PC-9 (cell line): ENCODE data around the gene GTF3C2. TPM values are rescaled to one million over a fixed set of nuclear protein-coding genes. Genes with fewer than 3 reads are reported as not detected.

ENCODE experiments used
- BruUV-seq: library from RNA; stranded (reverse); fragments of 400-500 nt; replicated peaks from 2 replicates; lab custom pipeline; 2021; lab: Mats Ljungman, UMichigan
- CTCF ChIA-PET: fragments of 300-600 bp; sonication (Branson Sonifier 250); formaldehyde crosslinking; loops from one replicate; lab custom pipeline; 2022; ENCODE audit warnings: antibody characterized with exemption; lab: Charles Lee
- POLR2A ChIA-PET: fragments of 300-600 bp; sonication (Branson Sonifier 250); formaldehyde crosslinking; loops from one replicate; lab custom pipeline; 2022; ENCODE audit warnings: antibody characterized with exemption; ENCODE audit not compliant: unreplicated experiment; lab: Charles Lee
- DNase-seq, 2 experiments: peaks; one replicate each; pipeline versions ENCODE4 v3.0.0 to v3.0.0-alpha.2; 2015 to 2022; ENCODE audit warnings: mixed read lengths in 1 of 2
- H2AFZ ChIP-seq: fragments of 200-600 bp; sonication (generic); 2 replicates; pipeline ENCODE4 v1.8.1; 2017; ENCODE audit warnings: antibody characterized with exemption
- H3F3A ChIP-seq: fragments of 200-600 bp; sonication (generic); 2 replicates; pipeline ENCODE4 v1.8.1; 2017; ENCODE audit warnings: antibody characterized with exemption, mild to moderate bottlenecking, low read depth; ENCODE audit not compliant: insufficient read depth
- H3K27ac ChIP-seq: fragments of 200-600 bp; sonication (generic); 2 replicates; pipeline ENCODE4 v1.6.1; 2016; ENCODE audit warnings: mixed run types
- H3K27me3 ChIP-seq: fragments of 200-600 bp; sonication (generic); 2 replicates; pipeline ENCODE4 v1.6.1; 2016; ENCODE audit warnings: low read depth, mixed run types; ENCODE audit not compliant: insufficient read depth
- H3K36me3 ChIP-seq: fragments of 200-600 bp; sonication (generic); 2 replicates; pipeline ENCODE4 v1.6.1; 2016; ENCODE audit warnings: low read depth, mixed run types
- H3K4me1 ChIP-seq: fragments of 200-600 bp; sonication (generic); replicated peaks from 2 replicates; pipeline ENCODE4 v1.6.1; 2016; ENCODE audit warnings: mixed run types; ENCODE audit not compliant: insufficient read depth
- H3K4me2 ChIP-seq: fragments of 200-600 bp; sonication (generic); 2 replicates; pipeline ENCODE4 v1.6.1; 2017; ENCODE audit warnings: mixed run types
- H3K4me3 ChIP-seq: fragments of 200-600 bp; sonication (generic); 2 replicates; pipeline ENCODE4 v1.6.1; 2016; ENCODE audit warnings: mixed run types
- H3K79me2 ChIP-seq: fragments of 200-600 bp; sonication (generic); 2 replicates; pipeline ENCODE4 v1.6.1; 2017; ENCODE audit warnings: low read depth, mixed run types
- H3K9me2 ChIP-seq: fragments of 200-600 bp; sonication (generic); 2 replicates; pipeline ENCODE4 v1.8.1; 2017; ENCODE audit warnings: mild to moderate bottlenecking; ENCODE audit not compliant: insufficient read depth
- H3K9me3 ChIP-seq: fragments of 200-600 bp; sonication (generic); 2 replicates; pipeline ENCODE4 v1.8.1; 2016; ENCODE audit warnings: low read depth; ENCODE audit not compliant: insufficient read depth
- H4K20me1 ChIP-seq: fragments of 200-600 bp; sonication (generic); 2 replicates; pipeline ENCODE4 v1.8.1; 2017; ENCODE audit not compliant: insufficient read depth
- EZH2 ChIP-seq: fragments of 200-600 bp; sonication (generic); IDR thresholded peaks from 2 replicates; pipeline ENCODE4 v1.8.0; 2017; ENCODE audit warnings: antibody characterized with exemption, low read depth
- intact Hi-C: fragments of 100-400 bp; cut with micrococcal nuclease; formaldehyde crosslinking; loops from one replicate; pipeline ENCODE4 v1.10.0; 2022; ENCODE audit not compliant: unreplicated experiment
- total RNA-seq: library from RNA; stranded (reverse); gene quantifications from 2 replicates; pipeline ENCODE4 v1.2.3, GENCODE V29; 2021
- TF ChIP-seq, protein P1 (sequence below): fragments of 200-600 bp; sonication (generic); conservative IDR thresholded peaks from 2 replicates; pipeline ENCODE4 v1.6.1; 2017; ENCODE audit warnings: mixed run types, antibody characterized with exemption, mild to moderate bottlenecking, moderate library complexity

The GTF3C2 gene
- total RNA-seq, 1 experiment from 2014 or later, result 69.8 TPM

DNA sequence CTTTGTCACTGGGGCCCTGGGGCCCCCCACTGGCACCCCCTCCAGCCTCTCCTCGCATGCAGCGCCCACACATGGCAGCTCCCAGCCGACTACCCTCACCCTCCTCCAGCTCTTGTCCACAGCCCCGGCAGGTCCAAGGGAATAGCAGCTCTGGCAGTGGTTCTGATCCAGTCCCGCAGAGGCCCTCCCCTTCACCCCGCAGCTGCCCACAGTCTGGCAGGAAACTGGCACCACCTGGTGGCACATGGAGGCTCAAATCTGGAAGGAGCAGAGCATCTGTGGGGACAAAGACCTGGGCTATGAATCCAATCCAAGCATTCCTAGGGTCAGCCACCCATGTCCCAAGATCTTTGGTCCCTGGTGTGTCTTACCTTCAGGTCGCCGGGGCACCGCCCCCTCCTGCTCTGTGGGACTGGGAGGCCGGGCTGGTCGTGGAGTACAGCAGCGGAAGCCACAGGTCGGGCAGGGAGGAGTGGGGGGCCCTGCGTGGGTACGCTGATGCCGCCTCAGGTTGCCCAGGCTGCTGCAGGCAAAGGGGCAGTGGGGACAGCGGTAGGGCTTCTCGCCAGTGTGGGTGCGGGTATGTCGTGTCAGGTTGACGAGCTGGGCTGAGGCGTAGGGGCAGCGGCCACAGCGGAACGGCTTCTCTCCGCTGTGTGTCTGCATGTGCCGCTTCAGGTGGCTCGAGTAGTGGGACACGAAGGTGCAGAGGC, 21.7 kb upstream of the GTF3C2 start:
- no peak overlapping the region for H3K4me2 ChIP-seq
- CTCF ChIA-PET, result no interaction called here
- no peak overlapping the region for H3K4me3 ChIP-seq
- H3K27ac ChIP-seq, result no peak overlapping the region
- peaks cover 54% of the 10 kb centered on the region for H3F3A ChIP-seq
- TF ChIP-seq, protein P1, sequence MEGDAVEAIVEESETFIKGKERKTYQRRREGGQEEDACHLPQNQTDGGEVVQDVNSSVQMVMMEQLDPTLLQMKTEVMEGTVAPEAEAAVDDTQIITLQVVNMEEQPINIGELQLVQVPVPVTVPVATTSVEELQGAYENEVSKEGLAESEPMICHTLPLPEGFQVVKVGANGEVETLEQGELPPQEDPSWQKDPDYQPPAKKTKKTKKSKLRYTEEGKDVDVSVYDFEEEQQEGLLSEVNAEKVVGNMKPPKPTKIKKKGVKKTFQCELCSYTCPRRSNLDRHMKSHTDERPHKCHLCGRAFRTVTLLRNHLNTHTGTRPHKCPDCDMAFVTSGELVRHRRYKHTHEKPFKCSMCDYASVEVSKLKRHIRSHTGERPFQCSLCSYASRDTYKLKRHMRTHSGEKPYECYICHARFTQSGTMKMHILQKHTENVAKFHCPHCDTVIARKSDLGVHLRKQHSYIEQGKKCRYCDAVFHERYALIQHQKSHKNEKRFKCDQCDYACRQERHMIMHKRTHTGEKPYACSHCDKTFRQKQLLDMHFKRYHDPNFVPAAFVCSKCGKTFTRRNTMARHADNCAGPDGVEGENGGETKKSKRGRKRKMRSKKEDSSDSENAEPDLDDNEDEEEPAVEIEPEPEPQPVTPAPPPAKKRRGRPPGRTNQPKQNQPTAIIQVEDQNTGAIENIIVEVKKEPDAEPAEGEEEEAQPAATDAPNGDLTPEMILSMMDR, result no peak; the same call in 1 of the 2 replicates
- no peak for TF ChIP-seq EZH2
- no peaks in the 10 kb centered on the region for H3K27me3 ChIP-seq
- DNase-seq, result no peak
- H2AFZ ChIP-seq, result no peak overlapping the region
- H4K20me1 ChIP-seq, result 0 out of 2 replicates have a peak, but pooled peaks cover 7% of the 10 kb centered on the region
- intact Hi-C loops, result no loop called here
- 0 out of 2 replicates have a peak, but pooled peaks cover 11% of the 10 kb centered on the region for H3K36me3 ChIP-seq
- no TSS peak for BruUV-seq
- H3K9me2 ChIP-seq, result no peaks in the 10 kb centered on the region
- no peaks in the 10 kb centered on the region for H3K9me3 ChIP-seq
- peaks cover under 1% of the 10 kb centered on the region; the same call in 1 of the 2 replicates for H3K79me2 ChIP-seq
- no peaks in the 10 kb centered on the region for H3K4me1 ChIP-seq
- POLR2A ChIA-PET, result no interaction called here

DNA sequence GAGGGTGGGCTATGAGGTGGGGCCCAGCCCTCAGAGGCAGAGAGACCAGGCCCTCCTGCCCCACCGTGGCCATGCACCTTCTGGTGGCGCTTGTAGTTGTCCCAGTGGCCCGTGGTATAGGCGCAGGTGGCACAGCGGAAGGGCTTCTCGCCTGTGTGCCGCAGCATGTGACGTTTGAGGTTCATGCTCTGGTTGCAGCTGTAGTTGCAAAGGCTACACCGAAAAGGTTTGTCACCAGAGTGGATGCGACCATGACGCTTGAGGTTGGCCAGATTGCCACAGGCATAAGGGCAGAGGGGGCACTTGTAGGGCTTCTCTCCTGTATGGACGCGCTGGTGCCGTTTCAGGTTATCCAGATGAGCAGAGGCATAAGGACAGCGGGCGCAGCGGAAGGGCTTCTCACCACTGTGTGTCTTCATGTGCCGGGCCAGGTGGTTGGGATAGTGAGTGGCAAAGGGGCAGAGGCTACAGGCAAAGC, 21.1 kb upstream of the GTF3C2 start:
- BruUV-seq, result no TSS peak
- TF ChIP-seq, protein P1, result no peak
- no peak for TF ChIP-seq EZH2
- H3K4me3 ChIP-seq, result no peak overlapping the region
- H3K4me1 ChIP-seq, result peaks cover 4% of the 10 kb centered on the region
- H3K79me2 ChIP-seq, result peaks cover 6% of the 10 kb centered on the region
- no peak overlapping the region for H2AFZ ChIP-seq
- peaks cover 52% of the 10 kb centered on the region for H3F3A ChIP-seq
- ChIA-PET CTCF (no interaction called here), POLR2A (no interaction called here)
- no peak overlapping the region for H3K4me2 ChIP-seq
- no peak for DNase-seq
- no peaks in the 10 kb centered on the region for H3K27me3 ChIP-seq
- no peaks in the 10 kb centered on the region for H3K9me2 ChIP-seq
- H3K27ac ChIP-seq, result no peak overlapping the region
- 0 out of 2 replicates have a peak, but pooled peaks cover 7% of the 10 kb centered on the region for H4K20me1 ChIP-seq
- H3K36me3 ChIP-seq, result 0 out of 2 replicates have a peak, but pooled peaks cover 16% of the 10 kb centered on the region
- H3K9me3 ChIP-seq, result no peaks in the 10 kb centered on the region
- intact Hi-C loops, result no loop called here

DNA sequence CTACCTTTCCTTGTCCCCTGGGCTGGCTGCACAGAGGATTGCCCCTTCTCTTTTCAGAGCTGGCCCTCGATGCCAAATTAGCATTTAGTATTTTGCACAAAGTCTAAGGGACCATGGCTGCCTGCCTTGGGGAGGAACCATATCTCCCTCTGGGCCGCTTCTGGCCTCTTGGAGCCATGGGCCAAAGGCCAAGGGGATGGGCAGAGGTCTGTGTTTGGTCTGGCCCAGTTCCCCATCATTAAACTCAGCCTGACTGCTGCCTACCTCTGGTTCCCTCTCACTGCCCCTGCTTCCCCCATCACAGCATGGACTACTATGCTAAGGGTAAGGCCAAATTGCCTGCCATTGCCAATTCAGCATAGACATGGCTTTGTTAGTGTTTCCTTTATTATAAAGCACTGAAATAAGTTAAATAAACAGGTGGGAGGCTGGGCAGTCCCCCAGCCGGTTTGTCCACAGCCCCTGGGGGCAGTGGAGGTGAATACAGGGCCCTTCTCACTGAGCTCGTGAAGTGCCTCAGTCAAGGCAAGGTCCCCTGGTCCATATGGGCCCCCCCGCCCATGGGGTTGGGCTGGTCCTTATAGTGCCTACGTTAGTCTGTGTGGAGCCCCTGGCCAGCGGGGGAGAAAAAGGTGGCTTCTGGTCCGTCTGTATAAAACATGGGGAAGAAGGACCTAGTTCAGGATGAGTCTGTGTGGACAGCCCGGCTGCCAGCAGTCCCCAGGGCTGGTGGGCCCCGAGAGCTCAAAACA, 20.5 kb upstream of the GTF3C2 start:
- Histone ChIP-seq H3K27ac (no peak overlapping the region), H3K36me3 (0 out of 2 replicates have a peak, but pooled peaks cover 16% of the 10 kb centered on the region), H3K27me3 (no peaks in the 10 kb centered on the region), H3K4me1 (peaks cover 10% of the 10 kb centered on the region), H3K9me2 (no peaks in the 10 kb centered on the region), H3K79me2 (peaks cover 12% of the 10 kb centered on the region), H3K4me3 (no peak overlapping the region), H3F3A (peaks cover 50% of the 10 kb centered on the region), H2AFZ (no peak overlapping the region), H3K9me3 (no peaks in the 10 kb centered on the region), H4K20me1 (0 out of 2 replicates have a peak, but pooled peaks cover 7% of the 10 kb centered on the region), H3K4me2 (no peak overlapping the region)
- no TSS peak for BruUV-seq
- CTCF ChIA-PET, result no interaction called here
- POLR2A ChIA-PET, result no interaction called here
- DNase-seq, result no peak
- intact Hi-C loops, result no loop called here
- TF ChIP-seq EZH2, result no peak
- TF ChIP-seq, protein P1, result no peak
